ENCODE measurements around the gene TOP3A.

DNA sequence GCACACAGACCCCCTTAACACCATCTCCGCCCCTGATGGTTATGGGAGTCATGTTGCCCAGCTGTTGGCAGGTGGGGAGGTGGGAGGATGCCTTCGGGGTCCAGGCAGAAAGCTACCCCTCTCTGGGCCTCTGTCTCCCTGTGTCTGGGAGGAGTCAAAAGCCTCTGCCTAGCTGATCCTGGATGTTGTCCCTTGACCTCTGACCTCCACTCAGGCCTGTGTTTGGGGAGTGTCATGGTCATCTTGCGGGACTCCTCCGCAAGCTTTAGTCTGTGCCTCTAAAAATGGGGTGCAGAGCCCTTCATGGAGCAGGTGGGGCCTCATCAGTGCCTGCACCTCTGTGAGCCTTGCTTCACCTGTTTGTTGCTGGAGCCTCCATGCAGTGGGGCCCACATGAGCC is 85.5 kb downstream of the TOP3A start:
- TF ChIP-seq, protein P1, sequence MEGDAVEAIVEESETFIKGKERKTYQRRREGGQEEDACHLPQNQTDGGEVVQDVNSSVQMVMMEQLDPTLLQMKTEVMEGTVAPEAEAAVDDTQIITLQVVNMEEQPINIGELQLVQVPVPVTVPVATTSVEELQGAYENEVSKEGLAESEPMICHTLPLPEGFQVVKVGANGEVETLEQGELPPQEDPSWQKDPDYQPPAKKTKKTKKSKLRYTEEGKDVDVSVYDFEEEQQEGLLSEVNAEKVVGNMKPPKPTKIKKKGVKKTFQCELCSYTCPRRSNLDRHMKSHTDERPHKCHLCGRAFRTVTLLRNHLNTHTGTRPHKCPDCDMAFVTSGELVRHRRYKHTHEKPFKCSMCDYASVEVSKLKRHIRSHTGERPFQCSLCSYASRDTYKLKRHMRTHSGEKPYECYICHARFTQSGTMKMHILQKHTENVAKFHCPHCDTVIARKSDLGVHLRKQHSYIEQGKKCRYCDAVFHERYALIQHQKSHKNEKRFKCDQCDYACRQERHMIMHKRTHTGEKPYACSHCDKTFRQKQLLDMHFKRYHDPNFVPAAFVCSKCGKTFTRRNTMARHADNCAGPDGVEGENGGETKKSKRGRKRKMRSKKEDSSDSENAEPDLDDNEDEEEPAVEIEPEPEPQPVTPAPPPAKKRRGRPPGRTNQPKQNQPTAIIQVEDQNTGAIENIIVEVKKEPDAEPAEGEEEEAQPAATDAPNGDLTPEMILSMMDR (IDR thresholded peaks at IDR 0.05) = no peak
- no peak for TF ChIP-seq POLR2A (IDR thresholded peaks at IDR 0.05)
- TF ChIP-seq POLR2AphosphoS5 (IDR thresholded peaks at IDR 0.05) = no peak

Data from prostate gland (tissue), 2 donors.